ENCODE data around the gene SLC35D2.
"Not testable (repeated sequence)": the region's sequence is repeated elsewhere in the genome, so short reads cannot be mapped to it uniquely, and the experiment has no call there.

Gene SLC35D2

GRCh38 chr9:96317335-96317980, 66.1 kb downstream of the SLC35D2 start:
- Histone ChIP-seq H3K27ac (ENCODE audit: low read depth, low read length) (no peak overlapping the region), H3K4me1 (ENCODE audit: control insufficient read depth in 5 of 5, insufficient read depth in 5 of 5, low read length in 5 of 5) (no peaks in the 10 kb centered on the region), H3K36me3 (ENCODE audit: control insufficient read depth in 5 of 5, insufficient read depth in 5 of 5, low read length in 5 of 5) (peaks cover 3 to 25% (median 12%) of the 10 kb centered on the region in 5 donors), H3K4me3 (ENCODE audit: low read depth in 1 of 5, low read length in 5 of 5) (no peak overlapping the region), H3K9me3 (ENCODE audit: control insufficient read depth in 5 of 5, low read length in 5 of 5) (peaks cover 0 to 10% (median 7%) of the 10 kb centered on the region in 5 donors), H3K9ac (ENCODE audit: low read length in 5 of 5) (no peak overlapping the region), H3K27me3 (ENCODE audit: control insufficient read depth in 5 of 5, insufficient read depth in 4 of 5, low read length in 5 of 5) (no peaks in the 10 kb centered on the region)

GRCh38 chr9:96309850-96310249, 73.7 kb downstream of the SLC35D2 start:
- peaks cover 0 to 10% (median 7%) of the 10 kb centered on the region in 5 donors for H3K9me3 ChIP-seq (ENCODE audit: control insufficient read depth in 5 of 5, low read length in 5 of 5)
- peaks cover 0 to 3% (median 0%) of the 10 kb centered on the region in 5 donors for H3K36me3 ChIP-seq (ENCODE audit: control insufficient read depth in 5 of 5, insufficient read depth in 5 of 5, low read length in 5 of 5)
- no peak overlapping the region for H3K4me3 ChIP-seq (ENCODE audit: low read depth in 1 of 5, low read length in 5 of 5)
- H3K27ac ChIP-seq (ENCODE audit: low read depth, low read length), result no peak overlapping the region
- H3K4me1 ChIP-seq (ENCODE audit: control insufficient read depth in 5 of 5, insufficient read depth in 5 of 5, low read length in 5 of 5), result no peaks in the 10 kb centered on the region
- no peak overlapping the region for H3K9ac ChIP-seq (ENCODE audit: low read length in 5 of 5)
- no peaks in the 10 kb centered on the region for H3K27me3 ChIP-seq (ENCODE audit: control insufficient read depth in 5 of 5, insufficient read depth in 4 of 5, low read length in 5 of 5)

- not testable (repeated sequence) for H3K27ac ChIP-seq (ENCODE audit: low read depth, low read length); H3K27me3 ChIP-seq (ENCODE audit: control insufficient read depth in 5 of 5, insufficient read depth in 4 of 5, low read length in 5 of 5); H3K36me3 ChIP-seq (ENCODE audit: control insufficient read depth in 5 of 5, insufficient read depth in 5 of 5, low read length in 5 of 5); H3K9ac ChIP-seq (ENCODE audit: low read length in 5 of 5); H3K4me1 ChIP-seq (ENCODE audit: control insufficient read depth in 5 of 5, insufficient read depth in 5 of 5, low read length in 5 of 5); H3K9me3 ChIP-seq (ENCODE audit: control insufficient read depth in 5 of 5, low read length in 5 of 5); H3K4me3 ChIP-seq (ENCODE audit: low read depth in 1 of 5, low read length in 5 of 5)
These were observed 76.6 kb downstream of the SLC35D2 start for GRCh38 chr9:96306958-96307357.

DNA sequence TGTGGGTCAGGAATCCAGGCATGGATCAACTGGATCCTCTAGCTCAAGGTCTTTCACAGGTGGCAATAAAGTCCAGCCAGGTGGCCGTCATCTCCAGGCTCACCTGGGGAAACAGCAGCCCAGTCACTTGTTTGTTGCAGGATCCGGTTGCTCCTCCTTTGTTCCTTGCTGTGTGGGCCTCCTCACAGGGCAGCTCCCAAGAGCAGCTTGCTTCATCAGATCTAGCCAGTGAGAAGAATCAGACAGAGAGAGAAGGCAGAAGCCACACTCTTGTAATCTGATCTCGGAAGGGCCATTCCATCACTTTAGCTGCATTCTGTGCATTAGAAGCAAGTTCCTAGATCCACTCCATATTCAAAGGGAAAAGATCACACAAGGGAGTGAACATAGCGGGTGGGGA, 78.3 kb downstream of the SLC35D2 start:
- Histone ChIP-seq H3K4me1 (ENCODE audit: control insufficient read depth in 5 of 5, insufficient read depth in 5 of 5, low read length in 5 of 5) (no peaks in the 10 kb centered on the region), H3K27me3 (ENCODE audit: control insufficient read depth in 5 of 5, insufficient read depth in 4 of 5, low read length in 5 of 5) (no peaks in the 10 kb centered on the region)

DNA sequence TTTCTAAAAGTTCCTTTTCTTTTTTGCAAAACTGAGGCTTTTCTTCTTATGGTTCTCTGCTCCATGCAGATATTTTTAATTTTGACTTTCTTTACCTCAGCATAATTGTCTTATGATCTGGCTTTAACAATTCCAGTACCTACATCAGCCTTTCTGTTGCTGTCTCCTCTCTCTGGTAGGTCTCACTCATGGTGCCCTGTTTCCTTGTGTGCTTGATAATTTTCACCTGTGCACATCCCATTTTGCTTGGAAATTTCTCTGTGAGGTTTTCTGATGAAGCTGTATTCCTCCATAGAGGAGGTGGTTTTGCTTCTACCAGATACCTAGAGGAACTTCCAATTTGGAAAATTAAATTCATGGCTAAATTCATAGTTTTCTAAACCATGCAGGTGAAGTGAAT, 79.3 kb downstream of the SLC35D2 start:
- no peaks in the 10 kb centered on the region for H3K9me3 ChIP-seq (ENCODE audit: control insufficient read depth in 5 of 5, low read length in 5 of 5)
- no peak overlapping the region for H3K27ac ChIP-seq (ENCODE audit: low read depth, low read length)
- H3K9ac ChIP-seq (ENCODE audit: low read length in 5 of 5), result no peak overlapping the region
- no peaks in the 10 kb centered on the region for H3K4me1 ChIP-seq (ENCODE audit: control insufficient read depth in 5 of 5, insufficient read depth in 5 of 5, low read length in 5 of 5)
- no peaks in the 10 kb centered on the region for H3K36me3 ChIP-seq (ENCODE audit: control insufficient read depth in 5 of 5, insufficient read depth in 5 of 5, low read length in 5 of 5)
- H3K27me3 ChIP-seq (ENCODE audit: control insufficient read depth in 5 of 5, insufficient read depth in 4 of 5, low read length in 5 of 5), result no peaks in the 10 kb centered on the region
- H3K4me3 ChIP-seq (ENCODE audit: low read depth in 1 of 5, low read length in 5 of 5), result no peak overlapping the region

More for the DNA sequence above, 78.3 kb downstream of the SLC35D2 start:
- no peak overlapping the region for H3K27ac ChIP-seq (ENCODE audit: low read depth, low read length)
- no peaks in the 10 kb centered on the region for H3K9me3 ChIP-seq (ENCODE audit: control insufficient read depth in 5 of 5, low read length in 5 of 5)
- H3K9ac ChIP-seq (ENCODE audit: low read length in 5 of 5), result no peak overlapping the region
- H3K4me3 ChIP-seq (ENCODE audit: low read depth in 1 of 5, low read length in 5 of 5), result no peak overlapping the region
- H3K36me3 ChIP-seq (ENCODE audit: control insufficient read depth in 5 of 5, insufficient read depth in 5 of 5, low read length in 5 of 5), result no peaks in the 10 kb centered on the region

GRCh38 chr9:96302021-96302420, 81.5 kb downstream of the SLC35D2 start, which contains the start of gene HSD17B3:
Gene HSD17B3, minus strand, starts transcription at chr9:96302176. Its CDS starts 72 bp downstream, at chr9:96302104.
- Histone ChIP-seq H3K27ac (ENCODE audit: low read depth, low read length) (no peak within 1 kb of the TSS), H3K36me3 (ENCODE audit: control insufficient read depth in 5 of 5, insufficient read depth in 5 of 5, low read length in 5 of 5) (no peaks in the 10 kb centered on the region), H3K9me3 (ENCODE audit: control insufficient read depth in 5 of 5, low read length in 5 of 5) (no peaks in the 10 kb centered on the region), H3K4me3 (ENCODE audit: low read depth in 1 of 5, low read length in 5 of 5) (no peak within 1 kb of the TSS), H3K4me1 (ENCODE audit: control insufficient read depth in 5 of 5, insufficient read depth in 5 of 5, low read length in 5 of 5) (no peaks in the 10 kb centered on the region), H3K9ac (ENCODE audit: low read length in 5 of 5) (no peak within 1 kb of the TSS), H3K27me3 (ENCODE audit: control insufficient read depth in 5 of 5, insufficient read depth in 4 of 5, low read length in 5 of 5) (no peaks in the 10 kb centered on the region)

- H3K36me3 ChIP-seq (ENCODE audit: control insufficient read depth in 5 of 5, insufficient read depth in 5 of 5, low read length in 5 of 5), result no peaks in the 10 kb centered on the region
- no peak overlapping the region for H3K4me3 ChIP-seq (ENCODE audit: low read depth in 1 of 5, low read length in 5 of 5)
- H3K27me3 ChIP-seq (ENCODE audit: control insufficient read depth in 5 of 5, insufficient read depth in 4 of 5, low read length in 5 of 5), result no peaks in the 10 kb centered on the region
- no peak overlapping the region for H3K9ac ChIP-seq (ENCODE audit: low read length in 5 of 5)
- H3K9me3 ChIP-seq (ENCODE audit: control insufficient read depth in 5 of 5, low read length in 5 of 5), result peaks cover 0 to 3% (median 0%) of the 10 kb centered on the region in 5 donors
- H3K27ac ChIP-seq (ENCODE audit: low read depth, low read length), result no peak overlapping the region
- no peaks in the 10 kb centered on the region for H3K4me1 ChIP-seq (ENCODE audit: control insufficient read depth in 5 of 5, insufficient read depth in 5 of 5, low read length in 5 of 5)
These were observed 83.7 kb downstream of the SLC35D2 start for GRCh38 chr9:96299823-96300222.

- no peak overlapping the region for H3K27ac ChIP-seq (ENCODE audit: low read depth, low read length)
- H3K27me3 ChIP-seq (ENCODE audit: control insufficient read depth in 5 of 5, insufficient read depth in 4 of 5, low read length in 5 of 5), result no peaks in the 10 kb centered on the region
- H3K36me3 ChIP-seq (ENCODE audit: control insufficient read depth in 5 of 5, insufficient read depth in 5 of 5, low read length in 5 of 5), result no peaks in the 10 kb centered on the region
- H3K9ac ChIP-seq (ENCODE audit: low read length in 5 of 5), result no peak overlapping the region
- no peak overlapping the region for H3K4me3 ChIP-seq (ENCODE audit: low read depth in 1 of 5, low read length in 5 of 5)
- no peaks in the 10 kb centered on the region for H3K4me1 ChIP-seq (ENCODE audit: control insufficient read depth in 5 of 5, insufficient read depth in 5 of 5, low read length in 5 of 5)
- peaks cover 0 to 3% (median 0%) of the 10 kb centered on the region in 5 donors for H3K9me3 ChIP-seq (ENCODE audit: control insufficient read depth in 5 of 5, low read length in 5 of 5)
These were observed 89.4 kb downstream of the SLC35D2 start for GRCh38 chr9:96294159-96294545.

GRCh38 chr9:96293498-96294158, 89.9 kb downstream of the SLC35D2 start:
- H3K9ac ChIP-seq (ENCODE audit: low read length in 5 of 5), result no peak overlapping the region
- H3K27ac ChIP-seq (ENCODE audit: low read depth, low read length), result no peak overlapping the region
- no peaks in the 10 kb centered on the region for H3K27me3 ChIP-seq (ENCODE audit: control insufficient read depth in 5 of 5, insufficient read depth in 4 of 5, low read length in 5 of 5)
- H3K36me3 ChIP-seq (ENCODE audit: control insufficient read depth in 5 of 5, insufficient read depth in 5 of 5, low read length in 5 of 5), result no peaks in the 10 kb centered on the region
- no peaks in the 10 kb centered on the region for H3K4me1 ChIP-seq (ENCODE audit: control insufficient read depth in 5 of 5, insufficient read depth in 5 of 5, low read length in 5 of 5)
- no peak overlapping the region for H3K4me3 ChIP-seq (ENCODE audit: low read depth in 1 of 5, low read length in 5 of 5)
- peaks cover 0 to 3% (median 0%) of the 10 kb centered on the region in 5 donors for H3K9me3 ChIP-seq (ENCODE audit: control insufficient read depth in 5 of 5, low read length in 5 of 5)

DNA sequence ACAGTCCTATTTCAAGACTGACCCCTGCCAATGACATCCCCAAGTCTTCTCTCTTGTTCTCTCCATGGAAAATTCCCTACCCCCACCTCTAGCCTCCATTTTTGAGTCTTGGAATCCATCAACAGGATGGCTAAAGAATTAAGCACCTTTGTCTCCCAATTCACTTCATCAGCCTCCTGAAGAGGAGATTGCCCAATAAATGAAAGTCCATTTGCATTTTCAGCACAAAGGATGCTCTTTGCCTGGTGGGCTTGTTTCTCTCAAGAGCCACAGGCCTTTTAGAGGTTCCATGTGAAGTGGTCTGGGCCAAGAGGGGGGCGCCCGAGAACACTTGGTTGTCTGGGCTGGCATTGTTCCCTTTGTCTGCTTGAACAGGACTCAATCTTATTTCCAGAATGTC, 94.1 kb downstream of the SLC35D2 start:
- Histone ChIP-seq H3K4me1 (ENCODE audit: control insufficient read depth in 5 of 5, insufficient read depth in 5 of 5, low read length in 5 of 5) (no peaks in the 10 kb centered on the region), H3K4me3 (ENCODE audit: low read depth in 1 of 5, low read length in 5 of 5) (no peak overlapping the region), H3K27ac (ENCODE audit: low read depth, low read length) (no peak overlapping the region), H3K9ac (ENCODE audit: low read length in 5 of 5) (no peak overlapping the region), H3K9me3 (ENCODE audit: control insufficient read depth in 5 of 5, low read length in 5 of 5) (peaks cover 0 to 4% (median 0%) of the 10 kb centered on the region in 5 donors), H3K36me3 (ENCODE audit: control insufficient read depth in 5 of 5, insufficient read depth in 5 of 5, low read length in 5 of 5) (no peaks in the 10 kb centered on the region), H3K27me3 (ENCODE audit: control insufficient read depth in 5 of 5, insufficient read depth in 4 of 5, low read length in 5 of 5) (no peaks in the 10 kb centered on the region)

Data from subcutaneous abdominal adipose tissue (tissue), 5 donors.